Measurements from ENCODE around the gene TAF11L2. TPM values are rescaled to one million over a fixed set of nuclear protein-coding genes. Genes with fewer than 3 reads are reported as not detected.
"Not testable (repeated sequence)": the region's sequence is repeated elsewhere in the genome, so short reads cannot be mapped to it uniquely, and the experiment has no call there.

Gene TAF11L2
- total and polyA plus RNA-seq, 2 experiments from 2014 or later, result not detected

- DNase-seq, result no peak
- WGBS, 2 experiments (ENCODE audit: low coverage in 1 of 2, low lambda C conversion rate in 2 of 2, missing lambda C conversion rate in 2 of 2), result 47% methylated on average over 3 of the region's 3 CpGs
- Histone ChIP-seq H2AFZ (no peak overlapping the region), H3F3A (ENCODE audit: insufficient read depth) (no peaks in the 10 kb centered on the region), H3K79me2 (ENCODE audit: insufficient read depth) (no peaks in the 10 kb centered on the region), H3K4me3 (no peak overlapping the region), H3K4me1 (ENCODE audit: insufficient read depth) (no peaks in the 10 kb centered on the region), H3K4me2 (ENCODE audit: unreplicated experiment) (no peak overlapping the region), H3K27me3 (replicated peaks; ENCODE audit: insufficient read depth) (peaks cover 5% of the 10 kb centered on the region), H3K36me3 (ENCODE audit: low read depth) (no peaks in the 10 kb centered on the region), H3K9me2 (ENCODE audit: insufficient read depth) (no peaks in the 10 kb centered on the region), H3K9ac (no peak overlapping the region), H3K27ac (no peak overlapping the region), H3K9me3 (ENCODE audit: low read depth) (no peaks in the 10 kb centered on the region), H4K20me1 (ENCODE audit: insufficient read depth) (no peaks in the 10 kb centered on the region)
- in situ Hi-C loops (cut with MboI), result no loop called here
- TF ChIP-seq EZH2phosphoT487 (IDR thresholded peaks at IDR 0.05; ENCODE audit: insufficient read depth, low read depth), result no peak
- no peak for TF ChIP-seq EZH2 (IDR thresholded peaks at IDR 0.05; ENCODE audit: insufficient read depth, poor library complexity, severe bottlenecking)
Observed at GRCh38 chr5:17492770-17493169, 5.3 kb upstream of the TAF11L2 start.

GRCh38 chr5:17497446-17497845, 585 bp upstream of the TAF11L2 start:
- Histone ChIP-seq H3K4me2 (ENCODE audit: unreplicated experiment) (no peak overlapping the region), H3K36me3 (ENCODE audit: low read depth) (no peaks in the 10 kb centered on the region), H3K9ac (no peak overlapping the region), H3F3A (ENCODE audit: insufficient read depth) (no peaks in the 10 kb centered on the region), H3K79me2 (ENCODE audit: insufficient read depth) (no peaks in the 10 kb centered on the region), H4K20me1 (ENCODE audit: insufficient read depth) (no peaks in the 10 kb centered on the region), H3K4me1 (ENCODE audit: insufficient read depth) (no peaks in the 10 kb centered on the region), H3K4me3 (no peak overlapping the region), H3K27me3 (replicated peaks; ENCODE audit: insufficient read depth) (peaks cover 10% of the 10 kb centered on the region; the same call in 1 of the 2 replicates), H2AFZ (no peak overlapping the region), H3K9me2 (ENCODE audit: insufficient read depth) (no peaks in the 10 kb centered on the region), H3K27ac (no peak overlapping the region), H3K9me3 (ENCODE audit: low read depth) (no peaks in the 10 kb centered on the region)
- in situ Hi-C loops (cut with MboI), result no loop called here
- TF ChIP-seq EZH2phosphoT487 (IDR thresholded peaks at IDR 0.05; ENCODE audit: insufficient read depth, low read depth), result no peak
- no peak for TF ChIP-seq EZH2 (IDR thresholded peaks at IDR 0.05; ENCODE audit: insufficient read depth, poor library complexity, severe bottlenecking)
- 32 to 34% methylated on average over 4 of the region's 4 CpGs for WGBS, 2 experiments (ENCODE audit: low coverage in 1 of 2, low lambda C conversion rate in 2 of 2, missing lambda C conversion rate in 2 of 2)
- no peak for DNase-seq

GRCh38 chr5:17511775-17512325, 13.8 kb downstream of the TAF11L2 start:
- Histone ChIP-seq H3K27ac (no peak overlapping the region), H3K4me2 (ENCODE audit: unreplicated experiment) (no peak overlapping the region), H3K4me3 (no peak overlapping the region), H2AFZ (no peak overlapping the region), H3K27me3 (replicated peaks; ENCODE audit: insufficient read depth) (no peaks in the 10 kb centered on the region), H3K9ac (no peak overlapping the region), H3F3A (ENCODE audit: insufficient read depth) (no peaks in the 10 kb centered on the region), H3K36me3 (ENCODE audit: low read depth) (no peaks in the 10 kb centered on the region), H3K4me1 (ENCODE audit: insufficient read depth) (no peaks in the 10 kb centered on the region), H3K9me2 (ENCODE audit: insufficient read depth) (no peaks in the 10 kb centered on the region), H4K20me1 (ENCODE audit: insufficient read depth) (no peaks in the 10 kb centered on the region), H3K79me2 (ENCODE audit: insufficient read depth) (no peaks in the 10 kb centered on the region), H3K9me3 (ENCODE audit: low read depth) (no peaks in the 10 kb centered on the region)
- no peak for TF ChIP-seq EZH2phosphoT487 (IDR thresholded peaks at IDR 0.05; ENCODE audit: insufficient read depth, low read depth)
- no peak for TF ChIP-seq EZH2 (IDR thresholded peaks at IDR 0.05; ENCODE audit: insufficient read depth, poor library complexity, severe bottlenecking)
- DNase-seq, result no peak
- in situ Hi-C loops (cut with MboI), result no loop called here
- 69 to 72% methylated on average over 17 of the region's 17 CpGs for WGBS, 2 experiments (ENCODE audit: low coverage in 1 of 2, low lambda C conversion rate in 2 of 2, missing lambda C conversion rate in 2 of 2)

DNA sequence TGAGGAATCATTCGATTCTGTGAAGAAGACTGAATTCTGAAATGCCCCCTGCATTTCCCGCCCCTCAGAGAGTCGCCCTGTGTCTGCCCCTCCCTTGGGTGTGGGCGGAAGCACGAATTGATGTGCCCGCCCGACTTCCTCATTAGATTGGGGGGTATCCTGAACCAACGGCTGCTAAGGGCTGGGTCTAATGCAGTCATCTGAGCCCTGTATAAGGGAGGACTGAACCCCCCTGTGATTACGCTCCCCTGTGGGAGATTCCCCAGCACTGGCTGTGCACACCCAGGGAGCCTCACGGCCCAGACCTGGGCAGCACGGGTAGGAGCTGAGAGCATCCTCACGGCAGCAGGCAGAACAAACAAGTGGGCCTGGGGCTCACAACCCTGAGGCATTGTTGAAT, 19.5 kb downstream of the TAF11L2 start:
- in situ Hi-C loops (cut with MboI); H3K27ac ChIP-seq; H3K9me3 ChIP-seq (ENCODE audit: low read depth); H3K4me2 ChIP-seq (ENCODE audit: unreplicated experiment); H2AFZ ChIP-seq; DNase-seq; H3K9me2 ChIP-seq (ENCODE audit: insufficient read depth); H3K4me1 ChIP-seq (ENCODE audit: insufficient read depth); H3K79me2 ChIP-seq (ENCODE audit: insufficient read depth); H3F3A ChIP-seq (ENCODE audit: insufficient read depth); H3K4me3 ChIP-seq; H3K9ac ChIP-seq; H3K36me3 ChIP-seq (ENCODE audit: low read depth); H3K27me3 ChIP-seq (replicated peaks; ENCODE audit: insufficient read depth); H4K20me1 ChIP-seq (ENCODE audit: insufficient read depth): not testable (repeated sequence)
- WGBS, 2 experiments (ENCODE audit: low coverage in 1 of 2, low lambda C conversion rate in 2 of 2, missing lambda C conversion rate in 2 of 2), result 45 to 50% methylated on average over 12 of the region's 12 CpGs

DNA sequence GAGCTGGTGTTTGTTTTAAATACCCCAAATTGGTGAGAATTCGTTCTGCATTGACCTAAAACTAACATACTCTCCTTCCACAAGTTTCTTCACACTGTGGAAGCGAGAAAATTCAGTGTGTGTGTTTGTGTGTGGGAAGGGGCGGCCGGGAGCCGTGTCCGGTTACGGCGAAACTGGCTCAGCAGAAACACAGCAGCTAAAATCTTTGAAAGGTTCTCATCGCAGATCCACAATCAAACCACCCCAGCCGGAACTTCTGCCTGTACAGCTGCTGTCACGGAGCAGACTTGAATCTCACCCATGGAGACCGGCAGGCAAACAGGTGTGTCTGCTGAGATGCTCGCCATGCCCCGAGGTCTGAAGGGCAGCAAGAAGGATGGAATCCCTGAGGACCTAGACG, 20.0 kb downstream of the TAF11L2 start, which contains the start of gene TAF11L3:
Gene TAF11L3 (plus strand): TSS at position 301 of the 400 bp plus-strand sequence.
- H2AFZ ChIP-seq; H3K4me3 ChIP-seq; H3K9ac ChIP-seq; H3K27ac ChIP-seq; H3K4me1 ChIP-seq (ENCODE audit: insufficient read depth); H3K9me3 ChIP-seq (ENCODE audit: low read depth); H3K27me3 ChIP-seq (replicated peaks; ENCODE audit: insufficient read depth); H4K20me1 ChIP-seq (ENCODE audit: insufficient read depth); H3K4me2 ChIP-seq (ENCODE audit: unreplicated experiment); DNase-seq; H3K79me2 ChIP-seq (ENCODE audit: insufficient read depth); H3F3A ChIP-seq (ENCODE audit: insufficient read depth); in situ Hi-C loops (cut with MboI); H3K36me3 ChIP-seq (ENCODE audit: low read depth); H3K9me2 ChIP-seq (ENCODE audit: insufficient read depth): not testable (repeated sequence)
- WGBS, 2 experiments (ENCODE audit: low coverage in 1 of 2, low lambda C conversion rate in 2 of 2, missing lambda C conversion rate in 2 of 2), result no CpG with 5 or more reads among the region's 15 CpGs

DNA sequence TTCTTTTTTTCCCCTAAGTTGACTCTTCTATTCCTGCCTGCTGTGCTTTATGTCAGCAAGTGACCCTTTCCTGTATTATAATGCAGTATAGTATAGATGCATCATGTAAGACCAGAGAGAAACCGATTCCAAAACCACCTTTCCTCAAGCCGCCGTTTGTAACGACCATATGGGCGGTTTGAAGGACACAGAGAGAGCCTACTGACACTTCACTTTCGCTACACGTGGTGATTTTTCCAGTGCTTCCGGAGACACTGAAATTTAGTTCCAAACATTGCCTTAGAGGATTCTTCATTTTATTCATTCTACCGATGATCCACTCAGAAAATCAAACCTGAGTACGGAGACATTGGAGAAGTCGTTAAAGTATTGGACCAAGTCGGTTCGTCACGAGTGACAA, 21.5 kb downstream of the TAF11L2 start:
- H3K79me2 ChIP-seq (ENCODE audit: insufficient read depth); H3K4me1 ChIP-seq (ENCODE audit: insufficient read depth); H3F3A ChIP-seq (ENCODE audit: insufficient read depth); H3K4me2 ChIP-seq (ENCODE audit: unreplicated experiment); H3K27me3 ChIP-seq (replicated peaks; ENCODE audit: insufficient read depth); H3K9me2 ChIP-seq (ENCODE audit: insufficient read depth); H2AFZ ChIP-seq; H3K9me3 ChIP-seq (ENCODE audit: low read depth); H4K20me1 ChIP-seq (ENCODE audit: insufficient read depth); H3K4me3 ChIP-seq; H3K9ac ChIP-seq; H3K36me3 ChIP-seq (ENCODE audit: low read depth); in situ Hi-C loops (cut with MboI); H3K27ac ChIP-seq; DNase-seq: not testable (repeated sequence)
- WGBS, 2 experiments (ENCODE audit: low coverage in 1 of 2, low lambda C conversion rate in 2 of 2, missing lambda C conversion rate in 2 of 2), result 61 to 72% methylated on average over 9 to 10 of the region's 14 CpGs

GRCh38 chr5:17521501-17521900, 23.5 kb downstream of the TAF11L2 start, which contains the start of gene TAF11L4:
Gene TAF11L4, plus strand, starts transcription at chr5:17521801.
- in situ Hi-C loops (cut with MboI); H4K20me1 ChIP-seq (ENCODE audit: insufficient read depth); H2AFZ ChIP-seq; H3K4me2 ChIP-seq (ENCODE audit: unreplicated experiment); H3K9me2 ChIP-seq (ENCODE audit: insufficient read depth); DNase-seq; H3K4me3 ChIP-seq; H3K36me3 ChIP-seq (ENCODE audit: low read depth); H3F3A ChIP-seq (ENCODE audit: insufficient read depth); H3K9me3 ChIP-seq (ENCODE audit: low read depth); H3K9ac ChIP-seq; H3K27me3 ChIP-seq (replicated peaks; ENCODE audit: insufficient read depth); H3K4me1 ChIP-seq (ENCODE audit: insufficient read depth); H3K27ac ChIP-seq; H3K79me2 ChIP-seq (ENCODE audit: insufficient read depth): not testable (repeated sequence)
- no CpG with 5 or more reads among the region's 15 CpGs for WGBS, 2 experiments (ENCODE audit: low coverage in 1 of 2, low lambda C conversion rate in 2 of 2, missing lambda C conversion rate in 2 of 2)
